Endothelial cell of umbilical vein (primary cell): Measurements from ENCODE around the gene ADPRH.

Experiments
- CTCF ChIP-seq, 2 donors: IDR thresholded peaks; 1 replicate in 1 of 2; 2 replicates in 1 of 2; pipeline ENCODE4 v1.5.1; 2011; ENCODE audit warnings: low read length in 2 of 2, mild to moderate bottlenecking in 2 of 2, moderate library complexity in 2 of 2, control low read depth in 1 of 2, inconsistent platforms in 1 of 2, low read depth in 1 of 2; ENCODE audit not compliant: insufficient read depth in 1 of 2; ENCODE audit errors: extremely low read depth in 1 of 2
- POLR2AphosphoS5 ChIP-seq: IDR thresholded peaks from 2 replicates; pipeline ENCODE4 v1.6.1; 2012; ENCODE audit warnings: low read depth, mild to moderate bottlenecking, control low read depth, low read length, moderate library complexity; ENCODE audit not compliant: insufficient read depth

- TF ChIP-seq POLR2AphosphoS5 (peak; percentile 14), CTCF (IDR thresholded peaks at IDR 0.05; ENCODE audit: extremely low read depth in 1 of 2, insufficient read depth in 1 of 2, low read depth in 1 of 2, low read length in 2 of 2) (no peak)
Observed at GRCh38 chr3:119579366-119580066, at the start of gene ADPRH.
